Endodermal cell (in vitro differentiated cells): ENCODE data around the gene OPN1LW. TPM values are rescaled to one million over a fixed set of nuclear protein-coding genes. Genes with fewer than 3 reads are reported as not detected.
"Not testable (repeated sequence)": the region's sequence is repeated elsewhere in the genome, so short reads cannot be mapped to it uniquely, and the experiment has no call there.

ENCODE experiments used
- DNase-seq: peaks from one replicate; pipeline ENCODE4 v3.0.0-alpha.2; 2017
- H3K27ac ChIP-seq: 2 replicates; pipeline ENCODE4 v1.5.1; 2013; ENCODE audit warnings: mild to moderate bottlenecking, low read depth, low read length, moderate library complexity
- H3K27me3 ChIP-seq: 2 replicates; pipeline ENCODE4 v1.6.1; 2013; ENCODE audit warnings: mild to moderate bottlenecking, low read length, moderate library complexity; ENCODE audit not compliant: insufficient read depth, control insufficient read depth, poor library complexity, severe bottlenecking
- H3K36me3 ChIP-seq: 2 replicates; pipeline ENCODE4 v1.7.0; 2013; ENCODE audit warnings: mild to moderate bottlenecking, low read length, moderate library complexity; ENCODE audit not compliant: control insufficient read depth, insufficient read depth
- H3K4me1 ChIP-seq: one replicate; pipeline ENCODE4 v1.7.0; 2013; ENCODE audit warnings: low read length; ENCODE audit not compliant: control insufficient read depth, insufficient read depth
- H3K4me3 ChIP-seq: 2 replicates; pipeline ENCODE4 v1.5.1; 2013; ENCODE audit warnings: mild to moderate bottlenecking, low read length, moderate library complexity
- H3K9ac ChIP-seq: 2 replicates; pipeline ENCODE4 v1.6.1; 2013; ENCODE audit warnings: mild to moderate bottlenecking, low read length, moderate library complexity; ENCODE audit not compliant: poor library complexity, severe bottlenecking; ENCODE audit errors: extremely low read depth
- H3K9me3 ChIP-seq: 2 replicates; pipeline ENCODE4 v1.6.1; 2013; ENCODE audit warnings: mild to moderate bottlenecking, low read length, moderate library complexity; ENCODE audit not compliant: control insufficient read depth
- H3K27ac Mint-ChIP-seq: 2 replicates; pipeline ENCODE4 v1.8.0; 2020; ENCODE audit warnings: mixed read lengths
- H3K27me3 Mint-ChIP-seq: 2 replicates; pipeline ENCODE4 v1.8.0; 2021; ENCODE audit warnings: mild to moderate bottlenecking, mixed read lengths; ENCODE audit not compliant: insufficient read depth
- H3K36me3 Mint-ChIP-seq: 2 replicates; pipeline ENCODE4 v1.8.0; 2020; ENCODE audit warnings: low read depth, mixed read lengths
- H3K4me1 Mint-ChIP-seq: 2 replicates; pipeline ENCODE4 v1.8.0; 2020; ENCODE audit warnings: mixed read lengths
- H3K4me3 Mint-ChIP-seq: 2 replicates; pipeline ENCODE4 v1.8.0; 2020; ENCODE audit warnings: mild to moderate bottlenecking, moderate library complexity, mixed read lengths
- H3K9me3 Mint-ChIP-seq: 2 replicates; pipeline ENCODE4 v1.8.0; 2020; ENCODE audit warnings: mild to moderate bottlenecking, mixed read lengths
- CTCF ChIP-seq: fragments of 200-600 bp; sonication (generic); conservative IDR thresholded peaks from 2 replicates; pipeline ENCODE4 v1.5.0; 2021; ENCODE audit warnings: antibody characterized with exemption, mild to moderate bottlenecking
- WGBS, 2 experiments: methylation state at CpG; one replicate each; pipeline versions ENCODE4 v1.1.5 to v1.1.7; 2013; ENCODE audit warnings: missing lambda C conversion rate in 2 of 2, mixed read lengths in 1 of 2; ENCODE audit not compliant: insufficient coverage in 1 of 2, insufficient read length in 1 of 2; 5-methylcytosine and 5-hydroxymethylcytosine counted together
- total RNA-seq, 2 donors: library from RNA; stranded (reverse); fragmentation: NEBNext Ultra II Directional in 1 of 2; extraction: Animal tissue kit (Norgen Biotek cat#: 25700) in 1 of 2; gene quantifications; 2 replicates in 1 of 2; 3 replicates in 1 of 2; pipeline ENCODE4 v1.2.1, GENCODE V29; 2021

Gene OPN1LW
- total RNA-seq, 2 donors from 2014 or later, result not detected

DNA sequence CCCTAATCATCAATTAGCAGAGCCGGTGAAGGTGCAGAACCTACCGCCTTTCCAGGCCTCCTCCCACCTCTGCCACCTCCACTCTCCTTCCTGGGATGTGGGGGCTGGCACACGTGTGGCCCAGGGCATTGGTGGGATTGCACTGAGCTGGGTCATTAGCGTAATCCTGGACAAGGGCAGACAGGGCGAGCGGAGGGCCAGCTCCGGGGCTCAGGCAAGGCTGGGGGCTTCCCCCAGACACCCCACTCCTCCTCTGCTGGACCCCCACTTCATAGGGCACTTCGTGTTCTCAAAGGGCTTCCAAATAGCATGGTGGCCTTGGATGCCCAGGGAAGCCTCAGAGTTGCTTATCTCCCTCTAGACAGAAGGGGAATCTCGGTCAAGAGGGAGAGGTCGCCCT is 3.3 kb upstream of the OPN1LW start:
- TF ChIP-seq CTCF, result no peak
- Histone ChIP-seq H3K27ac (no peak overlapping the region), H3K9ac (no peak overlapping the region), H3K27me3 (no peaks in the 10 kb centered on the region), H3K4me3 (no peak overlapping the region), H3K9me3 (no peaks in the 10 kb centered on the region), H3K36me3 (no peaks in the 10 kb centered on the region), H3K4me1 (no peaks in the 10 kb centered on the region)
- Mint-ChIP-seq H3K4me1 (peaks cover 1% of the 10 kb centered on the region), H3K27ac (no peak overlapping the region), H3K27me3 (peaks cover 5% of the 10 kb centered on the region), H3K36me3 (no peaks in the 10 kb centered on the region), H3K9me3 (peaks cover 63% of the 10 kb centered on the region), H3K4me3 (no peak overlapping the region)
- DNase-seq, result no peak
- 86% methylated on average over 10 of the region's 10 CpGs; no CpG with 5 or more reads in 1 of the 2 experiments for WGBS, 2 experiments

GRCh38 chrX:154142386-154142785 is 1.7 kb upstream of the OPN1LW start:
- no peaks in the 10 kb centered on the region for H3K36me3 Mint-ChIP-seq
- no peak overlapping the region for H3K4me3 ChIP-seq
- H3K27ac Mint-ChIP-seq, result no peak overlapping the region
- no peak overlapping the region for H3K4me3 Mint-ChIP-seq
- H3K27me3 ChIP-seq, result no peaks in the 10 kb centered on the region
- peaks cover 52% of the 10 kb centered on the region for H3K9me3 Mint-ChIP-seq
- no peak overlapping the region for H3K9ac ChIP-seq
- H3K27ac ChIP-seq, result no peak overlapping the region
- TF ChIP-seq CTCF, result no peak
- no peaks in the 10 kb centered on the region for H3K4me1 ChIP-seq
- no peak for DNase-seq
- H3K9me3 ChIP-seq, result no peaks in the 10 kb centered on the region
- no peaks in the 10 kb centered on the region for H3K36me3 ChIP-seq
- 80 to 91% methylated on average over 3 to 8 of the region's 8 CpGs for WGBS, 2 experiments
- no peaks in the 10 kb centered on the region for H3K4me1 Mint-ChIP-seq
- peaks cover 3% of the 10 kb centered on the region for H3K27me3 Mint-ChIP-seq

DNA sequence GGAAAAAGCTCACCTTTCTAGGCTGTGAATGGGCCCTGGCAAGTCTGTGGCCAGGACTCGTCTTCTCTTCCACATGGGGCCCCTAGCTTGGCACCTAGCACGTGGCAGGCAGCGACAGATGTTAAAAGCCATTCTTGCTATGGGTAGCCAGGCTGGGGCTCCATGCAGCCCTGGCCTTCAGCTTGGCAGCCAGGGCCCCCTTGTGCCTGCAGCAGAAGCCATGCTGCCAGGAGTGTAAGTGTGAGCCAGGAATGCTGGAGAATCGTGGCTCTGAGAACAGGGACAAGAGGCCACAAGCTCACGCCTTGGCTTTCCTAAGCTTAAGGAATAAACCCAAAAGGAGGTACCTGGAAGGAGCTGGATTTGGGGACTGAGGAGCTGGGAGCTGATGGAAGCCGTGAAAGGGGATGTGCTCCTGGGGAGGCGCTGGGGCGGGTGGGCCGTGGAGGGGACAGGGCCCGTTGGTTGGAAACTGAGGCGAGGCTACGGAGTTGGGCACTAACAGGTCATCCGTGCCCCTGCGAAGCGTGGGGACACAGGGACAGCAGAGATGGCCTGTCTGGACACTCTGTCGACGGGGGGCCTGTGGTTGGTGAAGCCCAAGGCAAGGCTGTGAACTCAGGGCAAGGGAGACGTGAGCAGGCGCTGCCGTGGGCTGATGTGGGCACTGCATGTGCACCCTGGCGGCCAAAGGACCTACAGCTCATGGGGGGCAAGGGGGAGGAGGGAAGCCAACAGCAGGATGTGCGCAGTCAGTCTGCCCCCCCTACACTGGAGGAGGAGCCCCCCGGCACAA is 895 bp upstream of the OPN1LW start:
- no peaks in the 10 kb centered on the region for H3K4me1 ChIP-seq
- no peak overlapping the region for H3K27ac Mint-ChIP-seq
- H3K27me3 ChIP-seq, result no peaks in the 10 kb centered on the region
- H3K27me3 Mint-ChIP-seq, result peaks cover 3% of the 10 kb centered on the region
- H3K9me3 ChIP-seq, result no peaks in the 10 kb centered on the region
- H3K9ac ChIP-seq, result no peak overlapping the region
- H3K27ac ChIP-seq, result no peak overlapping the region
- H3K9me3 Mint-ChIP-seq, result peaks cover 46% of the 10 kb centered on the region
- H3K4me3 ChIP-seq, result no peak overlapping the region
- no peak overlapping the region for H3K4me3 Mint-ChIP-seq
- no peak for DNase-seq
- no peaks in the 10 kb centered on the region for H3K36me3 Mint-ChIP-seq
- TF ChIP-seq CTCF, result no peak
- 92 to 100% methylated on average over 9 to 21 of the region's 23 CpGs for WGBS, 2 experiments
- H3K36me3 ChIP-seq, result no peaks in the 10 kb centered on the region
- no peaks in the 10 kb centered on the region for H3K4me1 Mint-ChIP-seq

DNA sequence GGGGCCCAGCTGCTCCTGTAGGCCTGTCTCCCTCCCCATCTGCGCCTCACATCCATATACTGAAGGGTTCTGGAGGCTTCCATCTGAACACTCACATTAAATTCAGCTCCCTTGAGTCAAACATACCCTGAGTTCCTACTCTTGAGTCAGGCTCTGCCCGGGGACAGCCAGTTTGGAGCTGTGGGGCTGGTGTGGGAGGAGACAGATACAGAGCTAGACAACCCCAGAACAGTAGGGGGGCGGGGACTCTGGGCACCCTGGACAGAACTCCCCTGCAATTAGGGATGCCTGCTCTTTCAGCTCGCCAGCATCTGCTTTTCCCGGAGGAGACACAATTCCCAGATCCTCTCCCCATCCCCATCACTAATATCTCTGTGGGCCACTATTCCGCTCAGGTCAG is 7.0 kb downstream of the OPN1LW start:
- not testable (repeated sequence) for H3K27ac Mint-ChIP-seq, H3K36me3 ChIP-seq, H3K9me3 ChIP-seq, DNase-seq, H3K4me1 ChIP-seq, H3K27ac ChIP-seq, H3K27me3 Mint-ChIP-seq, H3K4me1 Mint-ChIP-seq, H3K36me3 Mint-ChIP-seq, H3K27me3 ChIP-seq, H3K4me3 Mint-ChIP-seq, H3K9me3 Mint-ChIP-seq, H3K9ac ChIP-seq, H3K4me3 ChIP-seq
- WGBS, 2 experiments, result no CpG with 5 or more reads among the region's 6 CpGs

DNA sequence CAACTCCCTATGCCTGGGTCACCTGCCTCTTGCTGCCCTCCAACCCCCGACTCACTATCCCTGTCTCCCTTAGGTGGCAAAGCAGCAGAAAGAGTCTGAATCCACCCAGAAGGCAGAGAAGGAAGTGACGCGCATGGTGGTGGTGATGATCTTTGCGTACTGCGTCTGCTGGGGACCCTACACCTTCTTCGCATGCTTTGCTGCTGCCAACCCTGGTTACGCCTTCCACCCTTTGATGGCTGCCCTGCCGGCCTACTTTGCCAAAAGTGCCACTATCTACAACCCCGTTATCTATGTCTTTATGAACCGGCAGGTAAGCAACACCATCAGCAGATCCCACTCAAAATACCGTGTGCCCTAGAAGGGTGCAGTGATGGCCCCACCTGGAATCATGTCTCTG is 12.2 kb downstream of the OPN1LW start:
- not testable (repeated sequence) for H3K4me1 Mint-ChIP-seq

More for the DNA sequence above, 12.2 kb downstream of the OPN1LW start:
- not testable (repeated sequence) for H3K27ac Mint-ChIP-seq, H3K9me3 Mint-ChIP-seq, H3K27me3 ChIP-seq, H3K9me3 ChIP-seq, H3K4me3 Mint-ChIP-seq, H3K27ac ChIP-seq, H3K36me3 ChIP-seq, H3K9ac ChIP-seq, DNase-seq, H3K36me3 Mint-ChIP-seq, H3K4me1 ChIP-seq, H3K4me3 ChIP-seq, H3K27me3 Mint-ChIP-seq
- WGBS, 2 experiments, result 96% methylated on average over 7 of the region's 11 CpGs; no CpG with 5 or more reads in 1 of the 2 experiments
